HCT116 (cell line): ENCODE measurements around the gene GRIK2. TPM values are rescaled to one million over a fixed set of nuclear protein-coding genes. Genes with fewer than 3 reads are reported as not detected.

ENCODE experiments used
- ATAC-seq: fragments of 200-7000 bp; cut with Tn5 transposase; 2 replicates; pipeline ENCODE4 v1.9.1; 2020; ENCODE audit warnings: mild to moderate bottlenecking, moderate library complexity
- BruUV-seq: library from RNA; stranded (reverse); fragments of 400-500 nt; replicated peaks from 2 replicates; lab custom pipeline; 2021; lab: Mats Ljungman, UMichigan
- CTCF ChIA-PET: fragments of 300-600 bp; sonication (Branson Sonifier 250); formaldehyde crosslinking; loops from one replicate; lab custom pipeline; 2021; ENCODE audit warnings: antibody characterized with exemption; lab: Charles Lee
- POLR2A ChIA-PET: fragments of 300-600, 350-600 bp; sonication (Branson Sonifier 250); formaldehyde crosslinking; loops from one replicate; lab custom pipeline; 2021; ENCODE audit warnings: antibody characterized with exemption; lab: Charles Lee
- RAD21 ChIA-PET, 2 experiments: fragments of 300-600 bp; sonication (Branson Sonifier 250); formaldehyde crosslinking; loops; one replicate each; lab custom pipeline; 2023; ENCODE audit warnings: low total read pairs in 2 of 2; ENCODE audit not compliant: uncharacterized antibody in 2 of 2, unreplicated experiment in 2 of 2, low non-redundant PET in 1 of 2; lab: Charles Lee
- DNase-seq: peaks from one replicate; pipeline ENCODE4 v3.0.0-alpha.2; 2010; ENCODE audit warnings: low read depth, low spot score
- H2AFZ ChIP-seq: fragments of 200-600 bp; shearing (Covaris generic), sonication (generic); 2 replicates; pipeline ENCODE4 v1.6.1; 2017; ENCODE audit warnings: low read depth, mixed run types, mixed read lengths, antibody characterized with exemption, low read length; ENCODE audit not compliant: poor library complexity, severe bottlenecking
- H3K27ac ChIP-seq: 2 replicates; pipeline ENCODE4 v1.5.1; 2012; ENCODE audit warnings: low read depth, low read length
- H3K27me3 ChIP-seq: fragments of 200-600 bp; sonication (generic); 2 replicates; pipeline ENCODE4 v1.6.1; 2016; ENCODE audit warnings: mixed run types, low read length, mixed read lengths; ENCODE audit not compliant: insufficient read depth
- H3K36me3 ChIP-seq, 2 experiments: fragments of 200-500 bp in 1 of 2; fragments of 200-600 bp in 1 of 2; sonication (Bioruptor generic) in 1 of 2; sonication (generic) in 1 of 2; 2 replicates each; pipeline versions ENCODE4 v1.5.1 to v1.6.1; 2014 to 2016; ENCODE audit warnings: low read length in 2 of 2, inconsistent platforms in 1 of 2, mixed read lengths in 1 of 2, mixed run types in 1 of 2; ENCODE audit not compliant: insufficient read depth in 2 of 2, control insufficient read depth in 1 of 2
- H3K4me1 ChIP-seq, 2 experiments: fragments of 200-600 bp in 1 of 2; sonication (generic) in 1 of 2; 2 replicates each; pipeline versions ENCODE4 v1.5.1 to v1.6.1; 2012 to 2017; ENCODE audit warnings: low read length in 2 of 2, inconsistent platforms in 1 of 2, mild to moderate bottlenecking in 1 of 2, mixed read lengths in 1 of 2, mixed run types in 1 of 2, moderate library complexity in 1 of 2; ENCODE audit not compliant: insufficient read depth in 2 of 2, control insufficient read depth in 1 of 2
- H3K4me2 ChIP-seq: fragments of 200-600 bp; sonication (generic); 2 replicates; pipeline ENCODE4 v1.6.1; 2017; ENCODE audit warnings: mixed run types, low read length, mixed read lengths
- H3K4me3 ChIP-seq, 2 experiments: fragments of 200-600 bp in 1 of 2; sonication (generic) in 1 of 2; replicated peaks in 1 of 2; 2 replicates each; pipeline ENCODE4 v1.5.1; 2011 to 2016; ENCODE audit warnings: low read length in 2 of 2, control low read depth in 1 of 2, low read depth in 1 of 2, mild to moderate bottlenecking in 1 of 2, mixed read lengths in 1 of 2, mixed run types in 1 of 2
- H3K79me2 ChIP-seq: fragments of 200-600 bp; sonication (generic); 2 replicates; pipeline ENCODE4 v1.6.1; 2017; ENCODE audit warnings: mild to moderate bottlenecking, mixed run types, low read length, moderate library complexity, mixed read lengths; ENCODE audit not compliant: insufficient read depth
- H3K9ac ChIP-seq: fragments of 200-600 bp; sonication (generic); 2 replicates; pipeline ENCODE4 v1.6.1; 2016; ENCODE audit warnings: low read length, mixed read lengths
- H3K9me2 ChIP-seq: fragments of 200-600 bp; sonication (generic), shearing (Covaris generic); 2 replicates; pipeline ENCODE4 v1.6.1; 2017; ENCODE audit warnings: mixed run types, mild to moderate bottlenecking, moderate library complexity; ENCODE audit not compliant: insufficient read depth
- H3K9me3 ChIP-seq, 2 experiments: fragments of 200-500 bp in 1 of 2; fragments of 200-600 bp in 1 of 2; sonication (Bioruptor generic) in 1 of 2; sonication (generic) in 1 of 2; 2 replicates each; pipeline ENCODE4 v1.6.1; 2014 to 2017; ENCODE audit warnings: low read length in 2 of 2, mixed read lengths in 2 of 2, inconsistent platforms in 1 of 2, low read depth in 1 of 2, mild to moderate bottlenecking in 1 of 2, mixed run types in 1 of 2, moderate library complexity in 1 of 2; ENCODE audit not compliant: control insufficient read depth in 1 of 2, insufficient read depth in 1 of 2
- H4K20me1 ChIP-seq: fragments of 200-600 bp; sonication (generic), shearing (Covaris generic); 2 replicates; pipeline ENCODE4 v1.6.1; 2017; ENCODE audit warnings: mixed run types, mild to moderate bottlenecking, moderate library complexity; ENCODE audit not compliant: insufficient read depth
- CBX3 ChIP-seq: IDR thresholded peaks from 2 replicates; pipeline ENCODE4 v1.6.1; 2012; ENCODE audit warnings: low read depth
- CTCF ChIP-seq, 3 experiments: fragments of 200-600 bp in 1 of 3; sonication (generic) in 1 of 3; IDR thresholded peaks in 2 of 3; conservative IDR thresholded peaks in 1 of 3; 2 replicates each; pipeline ENCODE4 v1.5.1; 2012 to 2017; ENCODE audit warnings: low read depth in 2 of 3, low read length in 2 of 3, antibody characterized with exemption in 1 of 3, borderline replicate concordance in 1 of 3, control low read depth in 1 of 3, mild to moderate bottlenecking in 1 of 3, mixed read lengths in 1 of 3, mixed run types in 1 of 3, moderate library complexity in 1 of 3; ENCODE audit not compliant: insufficient read depth in 1 of 3
- EGR1 ChIP-seq: IDR thresholded peaks from 2 replicates; pipeline ENCODE4 v1.6.1; 2012; ENCODE audit warnings: low read depth
- ELF1 ChIP-seq: IDR thresholded peaks from 2 replicates; pipeline ENCODE4 v1.6.1; 2012; ENCODE audit warnings: low read depth, borderline replicate concordance
- EZH2 ChIP-seq: fragments of 200-600 bp; sonication (generic); IDR thresholded peaks from 2 replicates; pipeline ENCODE4 v1.6.1; 2017; ENCODE audit warnings: antibody characterized with exemption, mixed run types
- JUND ChIP-seq: IDR thresholded peaks from 2 replicates; pipeline ENCODE4 v1.6.1; 2012
- POLR2AphosphoS5 ChIP-seq: IDR thresholded peaks from 2 replicates; pipeline ENCODE4 v1.6.1; 2011; ENCODE audit warnings: mild to moderate bottlenecking, low read depth, low read length, moderate library complexity
- RAD21 ChIP-seq: IDR thresholded peaks from 2 replicates; pipeline ENCODE4 v1.6.1; 2012; ENCODE audit warnings: low read depth, mild to moderate bottlenecking
- SIN3A ChIP-seq: IDR thresholded peaks from 2 replicates; pipeline ENCODE4 v1.6.1; 2012; ENCODE audit warnings: low read depth
- SRF ChIP-seq: IDR thresholded peaks from 2 replicates; pipeline ENCODE4 v1.6.1; 2012; ENCODE audit warnings: low read depth
- intact Hi-C: fragments of 100-400 bp; cut with micrococcal nuclease; formaldehyde crosslinking; loops from 2 replicates; pipeline ENCODE4 v1.10.0; 2022
- total RNA-seq: library from RNA; stranded (reverse); gene quantifications from one replicate; pipeline ENCODE4 v1.2.1, GENCODE V29; 2021; ENCODE audit not compliant: unreplicated experiment
- TF ChIP-seq, protein P1 (sequence below): IDR thresholded peaks from 2 replicates; pipeline ENCODE4 v1.6.1; 2012
- TF ChIP-seq, protein P2 (sequence below): IDR thresholded peaks from 2 replicates; pipeline ENCODE4 v1.6.1; 2012; ENCODE audit warnings: low read depth

The GRIK2 gene
- total RNA-seq, 1 experiment from 2014 or later: 0.64 TPM

DNA sequence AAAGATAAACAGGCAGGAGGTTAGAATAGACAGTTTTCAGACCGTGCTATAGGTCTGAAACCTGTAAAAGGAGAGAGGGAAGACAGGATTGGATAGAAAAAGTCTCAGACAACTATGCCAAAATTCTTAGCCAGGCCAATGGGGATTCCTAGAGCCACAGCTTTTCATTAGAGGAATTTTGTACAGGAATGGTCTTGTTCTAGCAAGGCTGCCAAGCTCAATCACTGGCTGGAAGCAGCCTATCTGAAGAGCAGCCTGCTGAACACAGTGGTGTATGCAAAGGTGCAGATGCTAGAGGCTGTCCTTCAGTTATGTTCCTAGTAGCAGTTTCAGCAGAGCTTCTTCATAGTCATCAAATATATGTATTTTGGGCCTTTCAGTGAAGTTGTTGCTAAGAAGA lies 313.1 kb downstream of the GRIK2 start:
- BruUV-seq: no TSS peak
- intact Hi-C loops: no loop called here
- ATAC-seq: no peak

GRCh38 chr6:101711518-101711917 lies 318.0 kb downstream of the GRIK2 start:
- RAD21 ChIA-PET: no interaction called here
- no TSS peak for BruUV-seq
- Histone ChIP-seq H4K20me1 (no peaks in the 10 kb centered on the region), H3K27ac (no peak overlapping the region)
- no peak for TF ChIP-seq SIN3A
- TF ChIP-seq RAD21: no peak
- TF ChIP-seq, protein P1, sequence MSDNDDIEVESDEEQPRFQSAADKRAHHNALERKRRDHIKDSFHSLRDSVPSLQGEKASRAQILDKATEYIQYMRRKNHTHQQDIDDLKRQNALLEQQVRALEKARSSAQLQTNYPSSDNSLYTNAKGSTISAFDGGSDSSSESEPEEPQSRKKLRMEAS: no peak
- no peak for TF ChIP-seq EZH2
- TF ChIP-seq, protein P2, sequence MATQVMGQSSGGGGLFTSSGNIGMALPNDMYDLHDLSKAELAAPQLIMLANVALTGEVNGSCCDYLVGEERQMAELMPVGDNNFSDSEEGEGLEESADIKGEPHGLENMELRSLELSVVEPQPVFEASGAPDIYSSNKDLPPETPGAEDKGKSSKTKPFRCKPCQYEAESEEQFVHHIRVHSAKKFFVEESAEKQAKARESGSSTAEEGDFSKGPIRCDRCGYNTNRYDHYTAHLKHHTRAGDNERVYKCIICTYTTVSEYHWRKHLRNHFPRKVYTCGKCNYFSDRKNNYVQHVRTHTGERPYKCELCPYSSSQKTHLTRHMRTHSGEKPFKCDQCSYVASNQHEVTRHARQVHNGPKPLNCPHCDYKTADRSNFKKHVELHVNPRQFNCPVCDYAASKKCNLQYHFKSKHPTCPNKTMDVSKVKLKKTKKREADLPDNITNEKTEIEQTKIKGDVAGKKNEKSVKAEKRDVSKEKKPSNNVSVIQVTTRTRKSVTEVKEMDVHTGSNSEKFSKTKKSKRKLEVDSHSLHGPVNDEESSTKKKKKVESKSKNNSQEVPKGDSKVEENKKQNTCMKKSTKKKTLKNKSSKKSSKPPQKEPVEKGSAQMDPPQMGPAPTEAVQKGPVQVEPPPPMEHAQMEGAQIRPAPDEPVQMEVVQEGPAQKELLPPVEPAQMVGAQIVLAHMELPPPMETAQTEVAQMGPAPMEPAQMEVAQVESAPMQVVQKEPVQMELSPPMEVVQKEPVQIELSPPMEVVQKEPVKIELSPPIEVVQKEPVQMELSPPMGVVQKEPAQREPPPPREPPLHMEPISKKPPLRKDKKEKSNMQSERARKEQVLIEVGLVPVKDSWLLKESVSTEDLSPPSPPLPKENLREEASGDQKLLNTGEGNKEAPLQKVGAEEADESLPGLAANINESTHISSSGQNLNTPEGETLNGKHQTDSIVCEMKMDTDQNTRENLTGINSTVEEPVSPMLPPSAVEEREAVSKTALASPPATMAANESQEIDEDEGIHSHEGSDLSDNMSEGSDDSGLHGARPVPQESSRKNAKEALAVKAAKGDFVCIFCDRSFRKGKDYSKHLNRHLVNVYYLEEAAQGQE: no peak
- no peak for TF ChIP-seq CTCF (IDR thresholded peaks at IDR 0.05 in 2 of 3, conservative IDR thresholded peaks at IDR 0.05 in 1 of 3; ENCODE audit: borderline replicate concordance in 1 of 3, insufficient read depth in 1 of 3, low read depth in 2 of 3, low read length in 2 of 3)
- TF ChIP-seq JUND: no peak
- no peak for TF ChIP-seq EGR1
- TF ChIP-seq SRF: no peak
- TF ChIP-seq ELF1: no peak
- no peak for TF ChIP-seq CBX3
- TF ChIP-seq, all 23 proteins: peak for 0
- H3K9me2 ChIP-seq: no peaks in the 10 kb centered on the region
- H3K4me3 ChIP-seq: no peak overlapping the region
- no peaks in the 10 kb centered on the region for H3K27me3 ChIP-seq
- CTCF ChIA-PET: no interaction called here
- H3K4me1 ChIP-seq: no peaks in the 10 kb centered on the region
- H3K79me2 ChIP-seq: no peaks in the 10 kb centered on the region
- no peak overlapping the region for H2AFZ ChIP-seq
- no peak overlapping the region for H3K9ac ChIP-seq
- POLR2A ChIA-PET: no interaction called here
- H3K36me3 ChIP-seq: no peaks in the 10 kb centered on the region
- ATAC-seq: no peak
- intact Hi-C loops: no loop called here
- H3K4me2 ChIP-seq: no peak overlapping the region
- H3K9me3 ChIP-seq: no peaks in the 10 kb centered on the region
- no peak for DNase-seq

More for the DNA sequence above, 313.1 kb downstream of the GRIK2 start:
- Histone ChIP-seq H2AFZ (no peak overlapping the region), H3K27me3 (no peaks in the 10 kb centered on the region), H3K9ac (no peak overlapping the region), H3K9me3 (no peaks in the 10 kb centered on the region), H3K4me2 (no peak overlapping the region), H3K27ac (no peak overlapping the region), H3K9me2 (no peaks in the 10 kb centered on the region), H3K4me3 (no peak overlapping the region), H4K20me1 (no peaks in the 10 kb centered on the region), H3K36me3 (no peaks in the 10 kb centered on the region), H3K79me2 (no peaks in the 10 kb centered on the region), H3K4me1 (no peaks in the 10 kb centered on the region)
- ChIA-PET RAD21 (no interaction called here), POLR2A (no interaction called here), CTCF (no interaction called here)
- no peak for DNase-seq
- no peak for TF ChIP-seq EZH2
- TF ChIP-seq CBX3: no peak
- no peak for TF ChIP-seq EGR1
- no peak for TF ChIP-seq POLR2AphosphoS5
- TF ChIP-seq SIN3A: no peak
